SK-N-SH (cell line): Measurements from ENCODE around the gene RFC4. TPM values are rescaled to one million over a fixed set of nuclear protein-coding genes. Genes with fewer than 3 reads are reported as not detected.

Source experiments
- CTCF ChIA-PET: fragments of 300-600, 350-600 bp; formaldehyde crosslinking; extraction: SDS; loops from one replicate; lab custom pipeline; 2021; lab: Yijun Ruan, JAX
- POLR2A ChIA-PET: fragments of 350-600 bp; sonication (Branson Sonifier 250); formaldehyde crosslinking; extraction: SDS; loops from one replicate; lab custom pipeline; 2020; ENCODE audit warnings: antibody characterized with exemption, inconsistent platforms; lab: Yijun Ruan, JAX
- DNase-seq: peaks from one replicate; pipeline ENCODE4 v3.0.0; 2012
- H2AFZ ChIP-seq: fragments of 200-600 bp; sonication (generic); 2 replicates; pipeline ENCODE4 v1.8.1; 2016; ENCODE audit warnings: antibody characterized with exemption, mild to moderate bottlenecking, low read depth
- H3F3A ChIP-seq: fragments of 200-600 bp; sonication (generic); replicated peaks from 2 replicates; pipeline ENCODE3; 2016; ENCODE audit warnings: antibody characterized with exemption, mild to moderate bottlenecking; ENCODE audit not compliant: insufficient read depth
- H3K27ac ChIP-seq, 2 experiments: fragments of 200-500 bp in 1 of 2; fragments of 200-600 bp in 1 of 2; sonication (Bioruptor generic) in 1 of 2; sonication (generic), shearing (Covaris generic) in 1 of 2; 2 replicates each; pipeline versions ENCODE4 v1.5.1 to v1.6.1; 2014 to 2016; ENCODE audit warnings: low read depth in 2 of 2, inconsistent platforms in 1 of 2, low read length in 1 of 2, mild to moderate bottlenecking in 1 of 2, mixed read lengths in 1 of 2
- H3K27me3 ChIP-seq: fragments of 200-600 bp; sonication (generic), shearing (Covaris generic); 2 replicates; pipeline ENCODE4 v1.6.1; 2016; ENCODE audit warnings: mixed run types; ENCODE audit not compliant: insufficient read depth
- H3K36me3 ChIP-seq, 2 experiments: fragments of 200-500 bp in 1 of 2; fragments of 200-600 bp in 1 of 2; sonication (Bioruptor generic) in 1 of 2; sonication (generic) in 1 of 2; replicated peaks in 1 of 2; 2 replicates each; pipeline versions ENCODE3 to v1.5.1; 2014 to 2016; ENCODE audit warnings: low read length in 1 of 2, mild to moderate bottlenecking in 1 of 2; ENCODE audit not compliant: insufficient read depth in 2 of 2, control insufficient read depth in 1 of 2
- H3K4me1 ChIP-seq, 2 experiments: fragments of 200-500 bp in 1 of 2; fragments of 200-600 bp in 1 of 2; sonication (Bioruptor generic) in 1 of 2; sonication (generic), shearing (Covaris generic) in 1 of 2; 2 replicates each; pipeline versions ENCODE4 v1.5.1 to v1.6.1; 2014 to 2016; ENCODE audit warnings: low read depth in 1 of 2, low read length in 1 of 2, mixed run types in 1 of 2; ENCODE audit not compliant: insufficient read depth in 2 of 2, control insufficient read depth in 1 of 2
- H3K4me2 ChIP-seq: fragments of 200-600 bp; sonication (generic), shearing (Covaris generic); 2 replicates; pipeline ENCODE4 v1.6.1; 2017; ENCODE audit warnings: mixed run types
- H3K4me3 ChIP-seq, 2 experiments: fragments of 200-500 bp in 1 of 2; fragments of 200-600 bp in 1 of 2; sonication (Bioruptor generic) in 1 of 2; sonication (generic), shearing (Covaris generic) in 1 of 2; 2 replicates each; pipeline versions ENCODE4 v1.5.1 to v1.8.1; 2014 to 2016; ENCODE audit warnings: low read depth in 2 of 2, inconsistent platforms in 1 of 2, low read length in 1 of 2, mild to moderate bottlenecking in 1 of 2, mixed read lengths in 1 of 2, moderate library complexity in 1 of 2
- H3K79me2 ChIP-seq: fragments of 200-600 bp; sonication (generic); 2 replicates; pipeline ENCODE4 v1.8.1; 2017; ENCODE audit warnings: mild to moderate bottlenecking; ENCODE audit not compliant: insufficient read depth
- H3K9ac ChIP-seq: fragments of 200-600 bp; sonication (generic); 2 replicates; pipeline ENCODE4 v1.6.1; 2017; ENCODE audit warnings: mixed run types
- H3K9me2 ChIP-seq: fragments of 200-600 bp; sonication (generic); 2 replicates; pipeline ENCODE4 v1.6.1; 2017; ENCODE audit warnings: mixed run types
- H3K9me3 ChIP-seq: fragments of 200-600 bp; sonication (generic); 2 replicates; pipeline ENCODE4 v1.6.1; 2017; ENCODE audit warnings: mixed run types, mild to moderate bottlenecking, moderate library complexity
- H4K20me1 ChIP-seq: fragments of 200-600 bp; sonication (generic); 2 replicates; pipeline ENCODE4 v1.6.1; 2017; ENCODE audit warnings: mild to moderate bottlenecking, mixed run types; ENCODE audit not compliant: insufficient read depth
- ELF1 ChIP-seq: IDR thresholded peaks from 2 replicates; pipeline ENCODE4 v1.4.0; 2012
- EP300 ChIP-seq, 2 experiments: IDR thresholded peaks; 2 replicates each; pipeline versions ENCODE4 v1.4.0 to v1.6.1; 2012; ENCODE audit warnings: borderline replicate concordance in 1 of 2, low read depth in 1 of 2, low read length in 1 of 2
- FOXM1 ChIP-seq: IDR thresholded peaks from 2 replicates; pipeline ENCODE4 v1.4.0; 2012; ENCODE audit warnings: low read depth, mild to moderate bottlenecking
- GABPA ChIP-seq: IDR thresholded peaks from 2 replicates; pipeline ENCODE4 v1.4.0; 2012; ENCODE audit warnings: low read depth, mild to moderate bottlenecking
- GATA2 ChIP-seq: sonication (generic); formaldehyde crosslinking; IDR thresholded peaks from 2 replicates; pipeline ENCODE4 v1.5.0; 2020; ENCODE audit warnings: mild to moderate bottlenecking, missing genetic modification reagents
- MEF2A ChIP-seq: IDR thresholded peaks from 2 replicates; pipeline ENCODE4 v1.4.0; 2012; ENCODE audit warnings: low read depth, borderline replicate concordance
- NFIC ChIP-seq: IDR thresholded peaks from 2 replicates; pipeline ENCODE4 v1.4.0; 2012; ENCODE audit warnings: borderline replicate concordance
- RFX5 ChIP-seq: IDR thresholded peaks from 2 replicates; pipeline ENCODE4 v1.6.1; 2012; ENCODE audit warnings: mild to moderate bottlenecking, improper control_type of control experiment, low read length
- USF1 ChIP-seq: IDR thresholded peaks from 2 replicates; pipeline ENCODE4 v1.4.0; 2012; ENCODE audit warnings: low read depth, borderline replicate concordance
- YY1 ChIP-seq: IDR thresholded peaks from 2 replicates; pipeline ENCODE4 v1.4.0; 2012; ENCODE audit warnings: low read depth, mild to moderate bottlenecking
- WGBS: methylation state at CpG from one replicate; pipeline ENCODE4 v1.1.6; 2017; ENCODE audit warnings: low lambda C conversion rate; 5-methylcytosine and 5-hydroxymethylcytosine counted together
- polyA plus RNA-seq, 3 experiments: library from polyadenylated mRNA; depleted of rRNA; stranded (reverse); fragments of >200 nt; gene quantifications; 2 replicates each; pipeline ENCODE4 v1.2.3, GENCODE V29; 2012
- TF ChIP-seq, protein P1 (sequence below): IDR thresholded peaks from 2 replicates; pipeline ENCODE4 v1.6.1; 2012; ENCODE audit warnings: mild to moderate bottlenecking, low read depth, low read length, moderate library complexity
- TF ChIP-seq, protein P2 (sequence below): IDR thresholded peaks from 2 replicates; pipeline ENCODE4 v1.4.0; 2012; ENCODE audit warnings: low read depth, borderline replicate concordance

Gene RFC4
- polyA plus RNA-seq, 1 of the 3 experiments (the other 2 are of a cell fraction): 13.1 TPM

DNA sequence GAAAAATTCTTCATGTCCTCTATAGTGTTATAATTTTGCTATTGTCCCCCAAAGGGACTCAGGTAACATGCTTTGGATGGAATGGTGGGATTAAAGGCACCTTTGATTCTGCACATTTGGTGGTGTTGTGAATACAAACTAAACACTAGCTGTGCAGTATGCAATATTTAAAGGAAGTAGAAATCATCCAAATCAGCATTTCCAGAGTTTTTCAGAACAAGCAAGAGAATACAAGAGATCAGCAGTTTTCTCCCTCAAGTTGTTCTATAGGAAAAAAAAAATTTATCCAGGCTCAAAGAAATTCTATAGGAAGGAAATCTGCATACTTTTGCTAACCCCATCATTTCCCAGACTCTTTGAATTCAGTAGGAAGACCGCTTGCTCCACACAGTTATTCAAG, 26.0 kb upstream of the RFC4 start:
- DNase-seq: no peak
- CTCF ChIA-PET: interaction anchor here (1.5 kb wide), 1 partner anchor 11 kb away, joined by 5 read pairs; no protein-coding TSS in a partner anchor

GRCh38 chr3:186831798-186832197, 25.5 kb upstream of the RFC4 start:
- no peaks in the 10 kb centered on the region for H3K9me3 ChIP-seq
- no peak overlapping the region for H3K27ac ChIP-seq
- H3K36me3 ChIP-seq: no peaks in the 10 kb centered on the region
- 25% methylated on average over 4 of the region's 4 CpGs for WGBS
- no peak for DNase-seq
- no peaks in the 10 kb centered on the region for H3K9me2 ChIP-seq
- H3K79me2 ChIP-seq: no peaks in the 10 kb centered on the region
- POLR2A ChIA-PET: no interaction called here
- no peak overlapping the region for H3K4me3 ChIP-seq
- H3K9ac ChIP-seq: no peak overlapping the region
- no peak for TF ChIP-seq GATA2 (CRISPR knock-in tag)
- TF ChIP-seq, protein P1, sequence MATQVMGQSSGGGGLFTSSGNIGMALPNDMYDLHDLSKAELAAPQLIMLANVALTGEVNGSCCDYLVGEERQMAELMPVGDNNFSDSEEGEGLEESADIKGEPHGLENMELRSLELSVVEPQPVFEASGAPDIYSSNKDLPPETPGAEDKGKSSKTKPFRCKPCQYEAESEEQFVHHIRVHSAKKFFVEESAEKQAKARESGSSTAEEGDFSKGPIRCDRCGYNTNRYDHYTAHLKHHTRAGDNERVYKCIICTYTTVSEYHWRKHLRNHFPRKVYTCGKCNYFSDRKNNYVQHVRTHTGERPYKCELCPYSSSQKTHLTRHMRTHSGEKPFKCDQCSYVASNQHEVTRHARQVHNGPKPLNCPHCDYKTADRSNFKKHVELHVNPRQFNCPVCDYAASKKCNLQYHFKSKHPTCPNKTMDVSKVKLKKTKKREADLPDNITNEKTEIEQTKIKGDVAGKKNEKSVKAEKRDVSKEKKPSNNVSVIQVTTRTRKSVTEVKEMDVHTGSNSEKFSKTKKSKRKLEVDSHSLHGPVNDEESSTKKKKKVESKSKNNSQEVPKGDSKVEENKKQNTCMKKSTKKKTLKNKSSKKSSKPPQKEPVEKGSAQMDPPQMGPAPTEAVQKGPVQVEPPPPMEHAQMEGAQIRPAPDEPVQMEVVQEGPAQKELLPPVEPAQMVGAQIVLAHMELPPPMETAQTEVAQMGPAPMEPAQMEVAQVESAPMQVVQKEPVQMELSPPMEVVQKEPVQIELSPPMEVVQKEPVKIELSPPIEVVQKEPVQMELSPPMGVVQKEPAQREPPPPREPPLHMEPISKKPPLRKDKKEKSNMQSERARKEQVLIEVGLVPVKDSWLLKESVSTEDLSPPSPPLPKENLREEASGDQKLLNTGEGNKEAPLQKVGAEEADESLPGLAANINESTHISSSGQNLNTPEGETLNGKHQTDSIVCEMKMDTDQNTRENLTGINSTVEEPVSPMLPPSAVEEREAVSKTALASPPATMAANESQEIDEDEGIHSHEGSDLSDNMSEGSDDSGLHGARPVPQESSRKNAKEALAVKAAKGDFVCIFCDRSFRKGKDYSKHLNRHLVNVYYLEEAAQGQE: peak; percentile 85
- TF ChIP-seq, all 33 proteins: peak for 1
- Histone ChIP-seq H4K20me1 (no peaks in the 10 kb centered on the region), H3F3A (no peaks in the 10 kb centered on the region), H3K4me1 (0 out of 4 replicates have a peak, but pooled peaks cover 0 to 5% of the 10 kb centered on the region in 2 experiments), H3K27me3 (peaks cover 50% of the 10 kb centered on the region), H2AFZ (no peak overlapping the region), H3K4me2 (no peak overlapping the region)
- CTCF ChIA-PET: interaction anchor here (0.8 kb wide), 1 partner anchor 217 kb away, joined by 3 read pairs; no protein-coding TSS in a partner anchor

More for the DNA sequence above, 26.0 kb upstream of the RFC4 start:
- no peaks in the 10 kb centered on the region for H3K79me2 ChIP-seq
- H3K4me3 ChIP-seq: no peak overlapping the region
- H3K4me1 ChIP-seq: 0 out of 4 replicates have a peak, but pooled peaks cover 0 to 5% of the 10 kb centered on the region in 2 experiments
- no peaks in the 10 kb centered on the region for H3K36me3 ChIP-seq
- H2AFZ ChIP-seq: no peak overlapping the region
- no peaks in the 10 kb centered on the region for H3K9me3 ChIP-seq
- peaks cover 50% of the 10 kb centered on the region for H3K27me3 ChIP-seq
- POLR2A ChIA-PET: no interaction called here
- H3F3A ChIP-seq: no peaks in the 10 kb centered on the region
- no peaks in the 10 kb centered on the region for H3K9me2 ChIP-seq
- TF ChIP-seq FOXM1: no peak
- TF ChIP-seq YY1: no peak
- TF ChIP-seq MEF2A: no peak
- no peak for TF ChIP-seq ELF1
- TF ChIP-seq GABPA: no peak
- TF ChIP-seq, protein P2, sequence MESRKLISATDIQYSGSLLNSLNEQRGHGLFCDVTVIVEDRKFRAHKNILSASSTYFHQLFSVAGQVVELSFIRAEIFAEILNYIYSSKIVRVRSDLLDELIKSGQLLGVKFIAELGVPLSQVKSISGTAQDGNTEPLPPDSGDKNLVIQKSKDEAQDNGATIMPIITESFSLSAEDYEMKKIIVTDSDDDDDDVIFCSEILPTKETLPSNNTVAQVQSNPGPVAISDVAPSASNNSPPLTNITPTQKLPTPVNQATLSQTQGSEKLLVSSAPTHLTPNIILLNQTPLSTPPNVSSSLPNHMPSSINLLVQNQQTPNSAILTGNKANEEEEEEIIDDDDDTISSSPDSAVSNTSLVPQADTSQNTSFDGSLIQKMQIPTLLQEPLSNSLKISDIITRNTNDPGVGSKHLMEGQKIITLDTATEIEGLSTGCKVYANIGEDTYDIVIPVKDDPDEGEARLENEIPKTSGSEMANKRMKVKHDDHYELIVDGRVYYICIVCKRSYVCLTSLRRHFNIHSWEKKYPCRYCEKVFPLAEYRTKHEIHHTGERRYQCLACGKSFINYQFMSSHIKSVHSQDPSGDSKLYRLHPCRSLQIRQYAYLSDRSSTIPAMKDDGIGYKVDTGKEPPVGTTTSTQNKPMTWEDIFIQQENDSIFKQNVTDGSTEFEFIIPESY: no peak
- no peak for TF ChIP-seq RFX5
- no peak for TF ChIP-seq USF1
- TF ChIP-seq EP300 (IDR thresholded peaks at IDR 0.05; ENCODE audit: borderline replicate concordance in 1 of 2, low read depth in 1 of 2, low read length in 1 of 2): no peak
- TF ChIP-seq NFIC: no peak
- TF ChIP-seq GATA2 (CRISPR knock-in tag): no peak
- H4K20me1 ChIP-seq: no peaks in the 10 kb centered on the region
- H3K4me2 ChIP-seq: no peak overlapping the region
- WGBS: 11% methylated on average over 1 of the region's 1 CpG
- H3K9ac ChIP-seq: no peak overlapping the region
- no peak overlapping the region for H3K27ac ChIP-seq
